Activated CD8-positive, alpha-beta memory T cell treated with anti-CD3 and anti-CD28 coated beads for 36 hours (primary cell): ENCODE measurements around the gene EEF1A1. TPM values are rescaled to one million over a fixed set of nuclear protein-coding genes. Genes with fewer than 3 reads are reported as not detected.
"Not testable (repeated sequence)": the region's sequence is repeated elsewhere in the genome, so short reads cannot be mapped to it uniquely, and the experiment has no call there.

Source experiments
- CTCF ChIA-PET: fragments of 350-600 bp; sonication (Branson Sonifier 250); formaldehyde crosslinking; loops from one replicate; lab custom pipeline; 2021; ENCODE audit warnings: antibody characterized with exemption; lab: Charles Lee
- POLR2A ChIA-PET: fragments of 350-600 bp; sonication (Branson Sonifier 250); formaldehyde crosslinking; loops from one replicate; lab custom pipeline; 2021; ENCODE audit warnings: antibody characterized with exemption; lab: Charles Lee
- total RNA-seq, 2 experiments: library from RNA; stranded (reverse); gene quantifications; one replicate each; pipeline ENCODE4 v1.2.3, GENCODE V29; 2021

EEF1A1 gene
- 1,000 to 10,000 TPM; 7,755 to 7,846 TPM for total RNA-seq

DNA sequence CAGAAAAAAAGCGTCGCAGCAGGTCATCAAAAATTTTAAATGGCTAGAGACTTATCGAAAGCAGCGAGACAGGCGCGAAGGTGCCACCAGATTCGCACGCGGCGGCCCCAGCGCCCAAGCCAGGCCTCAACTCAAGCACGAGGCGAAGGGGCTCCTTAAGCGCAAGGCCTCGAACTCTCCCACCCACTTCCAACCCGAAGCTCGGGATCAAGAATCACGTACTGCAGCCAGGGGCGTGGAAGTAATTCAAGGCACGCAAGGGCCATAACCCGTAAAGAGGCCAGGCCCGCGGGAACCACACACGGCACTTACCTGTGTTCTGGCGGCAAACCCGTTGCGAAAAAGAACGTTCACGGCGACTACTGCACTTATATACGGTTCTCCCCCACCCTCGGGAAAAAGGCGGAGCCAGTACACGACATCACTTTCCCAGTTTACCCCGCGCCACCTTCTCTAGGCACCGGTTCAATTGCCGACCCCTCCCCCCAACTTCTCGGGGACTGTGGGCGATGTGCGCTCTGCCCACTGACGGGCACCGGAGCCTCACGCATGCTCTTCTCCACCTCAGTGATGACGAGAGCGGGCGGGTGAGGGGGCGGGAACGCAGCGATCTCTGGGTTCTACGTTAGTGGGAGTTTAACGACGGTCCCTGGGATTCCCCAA is at the start of gene EEF1A1:
TSS of gene EEF1A1 (minus strand) at position 345 of the 663 bp plus-strand sequence. CDS start 1,006 bp downstream, outside the sequence.
- ChIA-PET CTCF (interaction anchor here (1.0 to 1.6 kb wide), 4 partner anchors 60 to 133 kb away, joined by 3 to 7 read pairs (median 4); partner anchors contain the start of gene SLC17A5), POLR2A (interaction anchor here (1.0 to 5.4 kb wide), 13 partner anchors 9 to 132 kb away, joined by 3 to 52 read pairs (median 5); partner anchors contain the start of genes CGAS, MTO1 and SLC17A5)

DNA sequence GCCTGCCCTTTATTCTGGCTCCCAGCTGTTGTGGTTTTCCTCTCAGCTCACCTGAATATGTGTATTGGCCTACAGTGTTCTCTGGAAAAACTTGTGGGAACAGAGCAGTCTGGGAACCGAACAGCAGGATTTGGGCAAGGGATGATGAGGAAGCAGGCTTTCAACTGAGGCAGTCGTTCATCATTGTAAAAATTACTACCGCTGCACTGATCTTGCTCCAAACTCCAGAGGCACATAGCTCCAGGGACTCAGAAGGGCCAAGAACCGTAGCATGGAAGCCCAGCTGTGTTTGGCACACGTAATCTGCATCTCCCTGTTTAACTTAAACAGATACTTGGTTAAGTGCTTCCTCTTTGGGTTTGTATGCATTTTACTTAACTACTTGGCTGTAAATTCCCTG is 48.3 kb upstream of the EEF1A1 start:
- POLR2A ChIA-PET = no interaction called here
- CTCF ChIA-PET = no interaction called here

DNA sequence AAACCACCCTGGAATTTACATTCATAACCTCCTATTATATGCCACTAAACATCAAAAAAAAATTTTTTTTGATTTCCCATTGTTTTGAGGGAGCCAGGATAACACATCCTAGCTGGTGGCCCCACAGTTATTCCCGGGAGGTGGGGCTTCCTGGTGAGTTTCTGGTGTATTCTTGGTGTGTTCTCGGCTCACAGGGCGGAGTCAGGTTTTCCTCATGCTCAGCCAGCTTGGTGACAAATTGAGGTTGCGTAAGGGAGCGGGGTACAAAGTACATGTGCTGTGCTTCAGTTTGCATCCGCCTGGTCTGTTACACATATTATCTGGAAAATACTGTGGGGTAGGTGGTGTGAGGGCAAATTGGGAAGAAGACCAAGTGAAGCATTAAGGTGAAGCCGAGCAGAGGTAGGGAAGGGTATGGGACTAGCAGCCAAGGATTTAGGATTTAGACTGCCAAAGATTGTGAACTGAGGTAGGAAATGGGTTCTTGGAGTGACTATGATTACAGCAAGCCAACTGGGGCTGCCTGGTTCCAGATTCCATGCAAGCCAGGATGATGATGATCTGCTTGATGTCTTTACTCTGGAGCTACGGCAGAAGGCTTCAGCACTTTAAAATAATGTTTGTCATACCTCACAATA is 46.2 kb upstream of the EEF1A1 start:
- CTCF ChIA-PET = no interaction called here
- POLR2A ChIA-PET = interaction anchor here (0.7 kb wide), 1 partner anchor 13 kb away, joined by 3 read pairs; no protein-coding TSS in a partner anchor

DNA sequence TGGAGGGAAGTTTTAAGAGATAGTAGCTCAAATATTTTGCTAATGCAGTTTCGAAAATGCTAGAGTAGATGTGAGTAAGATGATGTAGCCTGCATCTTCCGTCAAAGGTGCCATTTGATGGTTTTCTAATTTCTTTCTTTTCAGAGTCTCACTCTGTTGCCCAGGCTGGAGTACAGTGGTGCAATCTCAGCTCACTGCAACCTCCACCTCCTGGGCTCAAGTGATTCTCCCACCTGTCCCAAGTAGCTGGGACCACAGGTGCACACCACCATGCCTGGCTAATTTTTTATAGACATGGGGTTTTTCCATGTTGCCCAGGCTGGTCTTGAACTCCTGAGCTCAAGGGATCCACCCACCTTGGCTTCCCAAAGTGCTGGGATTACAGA is 45.6 kb upstream of the EEF1A1 start:
- POLR2A ChIA-PET, CTCF ChIA-PET: not testable (repeated sequence)

GRCh38 chr6:73565767-73566485 is 45.1 kb upstream of the EEF1A1 start:
- ChIA-PET POLR2A (no interaction called here), CTCF (no interaction called here)

GRCh38 chr6:73564578-73565345 is 43.9 kb upstream of the EEF1A1 start:
- POLR2A ChIA-PET = no interaction called here
- CTCF ChIA-PET = no interaction called here

GRCh38 chr6:73562558-73562957 is 41.7 kb upstream of the EEF1A1 start:
- ChIA-PET POLR2A (interaction anchor here (0.7 kb wide), 1 partner anchor 17 kb away, joined by 3 read pairs; no protein-coding TSS in a partner anchor), CTCF (no interaction called here)

- POLR2A ChIA-PET = no interaction called here
- CTCF ChIA-PET = no interaction called here
These were observed 40.1 kb upstream of the EEF1A1 start for GRCh38 chr6:73560853-73561407.

- CTCF ChIA-PET = interaction anchor here (0.9 kb wide), 1 partner anchor 50 kb away, joined by 4 read pairs; no protein-coding TSS in a partner anchor
- POLR2A ChIA-PET = interaction anchor here (0.7 kb wide), 2 partner anchors 25 to 36 kb away, joined by 3 read pairs; no protein-coding TSS in a partner anchor
These were observed 39.4 kb upstream of the EEF1A1 start for GRCh38 chr6:73560182-73560732.

- POLR2A ChIA-PET = not testable (repeated sequence)
These were observed 38.6 kb upstream of the EEF1A1 start for GRCh38 chr6:73559399-73559794.

GRCh38 chr6:73558624-73559398 is 38.0 kb upstream of the EEF1A1 start:
- POLR2A ChIA-PET = interaction anchor here (0.5 kb wide), 1 partner anchor 37 kb away, joined by 6 read pairs; no protein-coding TSS in a partner anchor
- CTCF ChIA-PET = no interaction called here

More at GRCh38 chr6:73559399-73559794, 38.6 kb upstream of the EEF1A1 start:
- CTCF ChIA-PET = interaction anchor here (0.9 kb wide), 1 partner anchor 51 kb away, joined by 4 read pairs; no protein-coding TSS in a partner anchor

DNA sequence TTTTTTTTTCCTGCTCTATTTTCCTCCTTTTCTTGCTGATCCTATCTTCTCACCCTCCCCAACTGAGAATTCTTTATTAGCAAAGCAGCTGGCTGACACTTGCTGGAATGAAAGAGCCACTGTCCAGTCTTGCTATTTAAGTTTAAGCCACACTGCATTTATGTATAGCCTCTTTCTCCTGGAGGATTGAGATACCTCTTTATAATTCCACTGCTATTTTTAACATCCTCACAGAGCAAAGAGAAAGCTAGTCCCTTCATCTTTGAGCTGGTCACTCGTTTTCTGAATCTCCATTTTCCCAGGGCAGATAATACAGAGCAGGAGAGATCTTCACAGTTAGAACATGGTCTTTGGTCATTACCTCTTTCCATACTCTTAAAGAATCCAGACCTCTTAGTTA is 36.0 kb upstream of the EEF1A1 start:
- ChIA-PET POLR2A (no interaction called here), CTCF (no interaction called here)

DNA sequence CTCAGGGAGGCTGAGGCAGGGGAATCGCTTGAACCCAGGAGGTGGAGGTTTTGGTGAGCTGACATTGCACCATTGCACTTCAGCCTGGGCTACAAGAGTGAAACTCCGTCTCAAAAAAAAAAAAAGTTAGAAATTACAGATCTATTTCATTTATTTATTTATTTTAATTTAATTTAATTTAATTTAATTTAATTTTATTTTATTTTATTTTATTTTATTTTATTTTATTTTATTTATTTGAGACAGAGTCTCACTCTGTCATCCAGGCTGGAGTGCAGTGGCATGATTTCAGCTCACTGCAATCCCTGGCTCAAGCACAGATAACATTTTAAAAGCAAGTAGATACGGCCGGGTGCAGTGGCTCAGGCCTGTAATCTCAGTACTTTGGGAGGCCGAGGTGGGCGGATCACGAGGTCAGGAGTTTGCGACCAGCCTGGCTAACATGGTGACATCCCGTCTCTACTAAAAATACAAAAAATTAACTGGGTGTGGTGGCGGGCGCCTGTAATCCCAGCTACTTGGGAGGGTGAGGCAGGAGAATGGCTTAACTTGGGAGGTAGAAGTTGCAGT is 34.6 kb upstream of the EEF1A1 start:
- POLR2A ChIA-PET, CTCF ChIA-PET: not testable (repeated sequence)

- CTCF ChIA-PET = not testable (repeated sequence)
- POLR2A ChIA-PET = interaction anchor here (0.6 kb wide), 1 partner anchor 20 kb away, joined by 4 read pairs; no protein-coding TSS in a partner anchor
These were observed 30.3 kb upstream of the EEF1A1 start for GRCh38 chr6:73551115-73551514.

GRCh38 chr6:73548458-73549446 is 27.9 kb upstream of the EEF1A1 start:
- ChIA-PET POLR2A (no interaction called here), CTCF (interaction anchor here (0.6 to 1.1 kb wide), 2 partner anchors 9 kb away, joined by 3 to 6 read pairs; no protein-coding TSS in a partner anchor)

GRCh38 chr6:73547036-73547435 is 26.2 kb upstream of the EEF1A1 start:
- ChIA-PET CTCF (interaction anchor here (0.7 kb wide), 1 partner anchor 170 kb away, joined by 3 read pairs; no protein-coding TSS in a partner anchor), POLR2A (no interaction called here)
